HCT116 (cell line): ENCODE measurements around the gene NOTCH1.

Source experiments
- POLR2A ChIP-seq: IDR thresholded peaks from 2 replicates; pipeline ENCODE4 v1.7.0; 2011; ENCODE audit warnings: borderline replicate concordance; ENCODE audit not compliant: insufficient read depth, insufficient read length; ENCODE audit errors: extremely low read depth
- POLR2AphosphoS5 ChIP-seq: IDR thresholded peaks from 2 replicates; pipeline ENCODE4 v1.6.1; 2011; ENCODE audit warnings: mild to moderate bottlenecking, low read depth, low read length, moderate library complexity
- TCF7L2 ChIP-seq: IDR thresholded peaks from 2 replicates; pipeline ENCODE4 v1.7.0; 2011; ENCODE audit warnings: borderline replicate concordance, inconsistent platforms; ENCODE audit not compliant: insufficient read depth, insufficient read length; ENCODE audit errors: extremely low read depth
- TF ChIP-seq, protein P1 (sequence below), 3 experiments: fragments of 200-600 bp in 1 of 3; sonication (generic) in 1 of 3; IDR thresholded peaks in 2 of 3; conservative IDR thresholded peaks in 1 of 3; 2 replicates each; pipeline ENCODE4 v1.5.1; 2012 to 2017; ENCODE audit warnings: low read depth in 2 of 3, low read length in 2 of 3, antibody characterized with exemption in 1 of 3, borderline replicate concordance in 1 of 3, control low read depth in 1 of 3, mild to moderate bottlenecking in 1 of 3, mixed read lengths in 1 of 3, mixed run types in 1 of 3, moderate library complexity in 1 of 3; ENCODE audit not compliant: insufficient read depth in 1 of 3

DNA sequence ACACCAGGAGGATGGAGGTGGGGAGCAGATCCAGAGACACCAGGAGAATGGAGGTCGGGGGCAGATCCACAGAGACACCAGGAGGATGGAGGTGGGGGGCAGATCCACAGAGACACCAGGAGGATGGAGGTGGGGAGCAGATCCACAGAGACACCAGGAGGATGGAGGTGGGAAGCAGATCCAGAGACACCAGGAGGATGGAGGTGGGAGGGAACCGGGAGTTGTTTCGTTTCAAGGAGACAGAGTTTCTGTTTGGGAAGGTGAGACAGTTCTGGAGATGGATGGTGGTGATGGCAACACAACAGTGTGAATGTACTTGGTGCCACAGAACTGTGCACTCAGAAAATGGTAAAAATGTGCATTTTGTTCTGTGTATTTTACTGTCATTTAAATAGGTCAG, 97.2 kb downstream of the NOTCH1 start:
- TF ChIP-seq TCF7L2 (no peak), POLR2AphosphoS5 (no peak), POLR2A (no peak)
- TF ChIP-seq, protein P1, sequence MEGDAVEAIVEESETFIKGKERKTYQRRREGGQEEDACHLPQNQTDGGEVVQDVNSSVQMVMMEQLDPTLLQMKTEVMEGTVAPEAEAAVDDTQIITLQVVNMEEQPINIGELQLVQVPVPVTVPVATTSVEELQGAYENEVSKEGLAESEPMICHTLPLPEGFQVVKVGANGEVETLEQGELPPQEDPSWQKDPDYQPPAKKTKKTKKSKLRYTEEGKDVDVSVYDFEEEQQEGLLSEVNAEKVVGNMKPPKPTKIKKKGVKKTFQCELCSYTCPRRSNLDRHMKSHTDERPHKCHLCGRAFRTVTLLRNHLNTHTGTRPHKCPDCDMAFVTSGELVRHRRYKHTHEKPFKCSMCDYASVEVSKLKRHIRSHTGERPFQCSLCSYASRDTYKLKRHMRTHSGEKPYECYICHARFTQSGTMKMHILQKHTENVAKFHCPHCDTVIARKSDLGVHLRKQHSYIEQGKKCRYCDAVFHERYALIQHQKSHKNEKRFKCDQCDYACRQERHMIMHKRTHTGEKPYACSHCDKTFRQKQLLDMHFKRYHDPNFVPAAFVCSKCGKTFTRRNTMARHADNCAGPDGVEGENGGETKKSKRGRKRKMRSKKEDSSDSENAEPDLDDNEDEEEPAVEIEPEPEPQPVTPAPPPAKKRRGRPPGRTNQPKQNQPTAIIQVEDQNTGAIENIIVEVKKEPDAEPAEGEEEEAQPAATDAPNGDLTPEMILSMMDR (IDR thresholded peaks at IDR 0.05 in 2 of 3, conservative IDR thresholded peaks at IDR 0.05 in 1 of 3; ENCODE audit: borderline replicate concordance in 1 of 3, insufficient read depth in 1 of 3, low read depth in 2 of 3, low read length in 2 of 3), result no peak
